BJ (cell line): ENCODE measurements around the gene CDC25C. TPM values are rescaled to one million over a fixed set of nuclear protein-coding genes. Genes with fewer than 3 reads are reported as not detected.
"Not testable (repeated sequence)": the region's sequence is repeated elsewhere in the genome, so short reads cannot be mapped to it uniquely, and the experiment has no call there.

ENCODE experiments used
- CTCF ChIA-PET: fragments of 350-600 bp; formaldehyde crosslinking; extraction: SDS; loops from one replicate; lab custom pipeline; 2021; ENCODE audit warnings: antibody characterized with exemption, inconsistent platforms; lab: Yijun Ruan, JAX
- POLR2A ChIA-PET: fragments of 300-600 bp; sonication (Branson Sonifier 250); formaldehyde crosslinking; extraction: SDS; loops from one replicate; lab custom pipeline; 2021; ENCODE audit warnings: antibody characterized with exemption; lab: Charles Lee
- DNase-seq: peaks from one replicate; pipeline ENCODE4 v3.0.0-alpha.2; 2011; ENCODE audit warnings: low read depth
- H3K27me3 ChIP-seq: 2 replicates; pipeline ENCODE4 v1.6.0; 2011; ENCODE audit warnings: low read length; ENCODE audit not compliant: control insufficient read depth, insufficient read depth
- H3K36me3 ChIP-seq: 2 replicates; pipeline ENCODE4 v1.5.1; 2011; ENCODE audit warnings: low read length; ENCODE audit not compliant: control insufficient read depth, insufficient read depth
- H3K4me3 ChIP-seq: 2 replicates; pipeline ENCODE4 v1.5.1; 2011; ENCODE audit warnings: low read depth, mild to moderate bottlenecking, control low read depth, low read length
- CTCF ChIP-seq: IDR thresholded peaks from 2 replicates; pipeline ENCODE4 v1.5.1; 2011; ENCODE audit warnings: low read depth, mild to moderate bottlenecking, control low read depth, inconsistent platforms, low read length, moderate library complexity; ENCODE audit not compliant: insufficient read depth
- polyA plus RNA-seq: library from polyadenylated mRNA; depleted of rRNA; stranded (reverse); fragments of >200 nt; gene quantifications from 2 replicates; pipeline ENCODE4 v1.2.3, GENCODE V29; 2011

Gene CDC25C
- polyA plus RNA-seq, 1 experiment: 7.8 TPM

GRCh38 chr5:138263581-138263980 lies 68.0 kb downstream of the CDC25C start:
- TF ChIP-seq CTCF: no peak
- Histone ChIP-seq H3K4me3 (no peak overlapping the region), H3K27me3 (peaks cover 6% of the 10 kb centered on the region), H3K36me3 (no peaks in the 10 kb centered on the region)
- DNase-seq: no peak
- POLR2A ChIA-PET: no interaction called here
- CTCF ChIA-PET: interaction anchor here (1.5 kb wide), 1 partner anchor 19 kb away, joined by 6 read pairs; no protein-coding TSS in a partner anchor

- no peak for DNase-seq
- Histone ChIP-seq H3K36me3 (no peaks in the 10 kb centered on the region), H3K27me3 (peaks cover 7% of the 10 kb centered on the region), H3K4me3 (no peak overlapping the region)
- CTCF ChIA-PET: no interaction called here
- POLR2A ChIA-PET: no interaction called here
- no peak for TF ChIP-seq CTCF
Observed at GRCh38 chr5:138258704-138259292, 72.8 kb downstream of the CDC25C start.

- TF ChIP-seq CTCF: no peak
- Histone ChIP-seq H3K36me3 (no peaks in the 10 kb centered on the region), H3K4me3 (no peak overlapping the region), H3K27me3 (peaks cover 12% of the 10 kb centered on the region)
- ChIA-PET POLR2A (no interaction called here), CTCF (interaction anchor here (0.6 kb wide), 1 partner anchor 459 kb away, joined by 3 read pairs; no protein-coding TSS in a partner anchor)
- DNase-seq: no peak
Observed at GRCh38 chr5:138257583-138257982, 74.0 kb downstream of the CDC25C start.

GRCh38 chr5:138252944-138253343 lies 78.7 kb downstream of the CDC25C start:
- no peak for TF ChIP-seq CTCF
- ChIA-PET POLR2A (no interaction called here), CTCF (interaction anchor here (1.2 to 1.4 kb wide), 2 partner anchors 11 to 29 kb away, joined by 3 to 4 read pairs; no protein-coding TSS in a partner anchor)
- Histone ChIP-seq H3K4me3 (no peak overlapping the region), H3K27me3 (peaks cover 11% of the 10 kb centered on the region; the same call in 1 of the 2 replicates), H3K36me3 (no peaks in the 10 kb centered on the region)
- no peak for DNase-seq

- POLR2A ChIA-PET, H3K4me3 ChIP-seq, H3K36me3 ChIP-seq, DNase-seq: not testable (repeated sequence)
- CTCF ChIA-PET: interaction anchor here (0.8 kb wide), 1 partner anchor 141 kb away, joined by 3 read pairs; no protein-coding TSS in a partner anchor
- peaks cover 12% of the 10 kb centered on the region; the same call in 1 of the 2 replicates for H3K27me3 ChIP-seq
Observed at GRCh38 chr5:138247800-138248199, 83.8 kb downstream of the CDC25C start.
